ENCODE data around the gene PERM1. TPM values are rescaled to one million over a fixed set of nuclear protein-coding genes. Genes with fewer than 3 reads are reported as not detected.

PERM1 gene
- total RNA-seq, 1 experiment from 2014 or later, result 0.39 TPM

DNA sequence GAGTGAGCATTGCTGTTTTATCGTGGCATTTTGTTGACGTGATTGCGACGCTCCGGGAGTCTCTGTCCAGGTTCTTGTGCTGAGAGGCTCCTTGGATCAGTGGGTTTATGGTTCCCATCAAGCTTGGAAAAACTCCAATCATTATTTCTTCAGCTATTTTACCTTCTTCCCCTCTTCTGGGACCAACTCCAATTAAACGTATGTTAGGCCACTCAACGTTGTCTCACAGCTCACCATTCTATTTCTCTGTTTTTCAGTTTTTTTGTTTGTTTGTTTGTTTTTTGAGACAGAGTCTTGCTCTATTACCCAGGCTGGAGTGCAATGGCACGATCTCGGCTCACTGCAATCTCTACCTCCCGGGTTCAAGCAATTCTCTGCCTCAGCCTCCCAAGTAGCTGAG is 10.0 kb upstream of the PERM1 start:
- ChIA-PET RAD21 (ENCODE audit: low non-redundant PET in 1 of 2, low total read pairs in 2 of 2, uncharacterized antibody in 2 of 2, unreplicated experiment in 2 of 2) (no interaction called here), POLR2A (no interaction called here), CTCF (no interaction called here)
- Histone ChIP-seq H3K36me3 (ENCODE audit: control insufficient read depth in 1 of 2, insufficient read depth in 2 of 2, low read length in 2 of 2) (no peaks in the 10 kb centered on the region), H3K27me3 (ENCODE audit: insufficient read depth, low read length) (no peaks in the 10 kb centered on the region), H4K20me1 (ENCODE audit: insufficient read depth) (no peaks in the 10 kb centered on the region; the same call in 1 of the 2 replicates), H3K27ac (ENCODE audit: low read depth, low read length) (no peak overlapping the region), H3K4me2 (ENCODE audit: low read length) (no peak overlapping the region), H3K79me2 (ENCODE audit: insufficient read depth, low read length) (no peaks in the 10 kb centered on the region), H2AFZ (ENCODE audit: low read depth, low read length, poor library complexity, severe bottlenecking) (no peak overlapping the region), H3K9ac (ENCODE audit: low read length) (no peak overlapping the region), H3K4me3 (replicated peaks in 1 of 2; ENCODE audit: low read depth in 1 of 2, low read length in 2 of 2) (no peak overlapping the region), H3K9me2 (ENCODE audit: insufficient read depth) (no peaks in the 10 kb centered on the region), H3K9me3 (ENCODE audit: control insufficient read depth in 1 of 2, insufficient read depth in 1 of 2, low read depth in 1 of 2, low read length in 2 of 2) (no peaks in the 10 kb centered on the region; a peak in 1 of 4 replicates), H3K4me1 (ENCODE audit: control insufficient read depth in 1 of 2, insufficient read depth in 2 of 2, low read length in 2 of 2) (peaks cover 0 to 5% of the 10 kb centered on the region in 2 experiments; a peak in 2 of 4 replicates)
- BruUV-seq (replicated peaks), result no TSS peak
- ATAC-seq (no peak), DNase-seq (ENCODE audit: low read depth, low spot score) (no peak)
- intact Hi-C loops (cut with micrococcal nuclease), result no loop called here
- TF ChIP-seq REST (IDR thresholded peaks at IDR 0.05; ENCODE audit: low read depth), result no peak
- no peak for TF ChIP-seq ZNF274 (IDR thresholded peaks at IDR 0.05; ENCODE audit: low read depth, low read length)
- TF ChIP-seq, protein P1, sequence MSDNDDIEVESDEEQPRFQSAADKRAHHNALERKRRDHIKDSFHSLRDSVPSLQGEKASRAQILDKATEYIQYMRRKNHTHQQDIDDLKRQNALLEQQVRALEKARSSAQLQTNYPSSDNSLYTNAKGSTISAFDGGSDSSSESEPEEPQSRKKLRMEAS (IDR thresholded peaks at IDR 0.05), result no peak
- TF ChIP-seq, protein P2, sequence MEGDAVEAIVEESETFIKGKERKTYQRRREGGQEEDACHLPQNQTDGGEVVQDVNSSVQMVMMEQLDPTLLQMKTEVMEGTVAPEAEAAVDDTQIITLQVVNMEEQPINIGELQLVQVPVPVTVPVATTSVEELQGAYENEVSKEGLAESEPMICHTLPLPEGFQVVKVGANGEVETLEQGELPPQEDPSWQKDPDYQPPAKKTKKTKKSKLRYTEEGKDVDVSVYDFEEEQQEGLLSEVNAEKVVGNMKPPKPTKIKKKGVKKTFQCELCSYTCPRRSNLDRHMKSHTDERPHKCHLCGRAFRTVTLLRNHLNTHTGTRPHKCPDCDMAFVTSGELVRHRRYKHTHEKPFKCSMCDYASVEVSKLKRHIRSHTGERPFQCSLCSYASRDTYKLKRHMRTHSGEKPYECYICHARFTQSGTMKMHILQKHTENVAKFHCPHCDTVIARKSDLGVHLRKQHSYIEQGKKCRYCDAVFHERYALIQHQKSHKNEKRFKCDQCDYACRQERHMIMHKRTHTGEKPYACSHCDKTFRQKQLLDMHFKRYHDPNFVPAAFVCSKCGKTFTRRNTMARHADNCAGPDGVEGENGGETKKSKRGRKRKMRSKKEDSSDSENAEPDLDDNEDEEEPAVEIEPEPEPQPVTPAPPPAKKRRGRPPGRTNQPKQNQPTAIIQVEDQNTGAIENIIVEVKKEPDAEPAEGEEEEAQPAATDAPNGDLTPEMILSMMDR (IDR thresholded peaks at IDR 0.05 in 2 of 3, conservative IDR thresholded peaks at IDR 0.05 in 1 of 3; ENCODE audit: borderline replicate concordance in 1 of 3, insufficient read depth in 1 of 3, low read depth in 2 of 3, low read length in 2 of 3), result no peak
- no peak for TF ChIP-seq POLR2A (IDR thresholded peaks at IDR 0.05; ENCODE audit: borderline replicate concordance, extremely low read depth, insufficient read depth, insufficient read length)
- no peak for TF ChIP-seq EZH2 (IDR thresholded peaks at IDR 0.05)
- no peak for TF ChIP-seq SIN3A (IDR thresholded peaks at IDR 0.05; ENCODE audit: low read depth)
- TF ChIP-seq ELF1 (IDR thresholded peaks at IDR 0.05; ENCODE audit: borderline replicate concordance, low read depth), result no peak
- no peak for TF ChIP-seq JUND (IDR thresholded peaks at IDR 0.05)
- no peak for TF ChIP-seq EZH2phosphoT487 (IDR thresholded peaks at IDR 0.05; ENCODE audit: borderline replicate concordance)
- TF ChIP-seq, protein P3, sequence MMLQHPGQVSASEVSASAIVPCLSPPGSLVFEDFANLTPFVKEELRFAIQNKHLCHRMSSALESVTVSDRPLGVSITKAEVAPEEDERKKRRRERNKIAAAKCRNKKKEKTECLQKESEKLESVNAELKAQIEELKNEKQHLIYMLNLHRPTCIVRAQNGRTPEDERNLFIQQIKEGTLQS (IDR thresholded peaks at IDR 0.05), result no peak
- TF ChIP-seq FOSL1 (IDR thresholded peaks at IDR 0.05; ENCODE audit: low read depth), result no peak
- no peak for TF ChIP-seq ZBTB33 (IDR thresholded peaks at IDR 0.05; ENCODE audit: extremely low read depth, insufficient replicate concordance, low read length)
- no peak for TF ChIP-seq ZFX (IDR thresholded peaks at IDR 0.05)
- no peak for TF ChIP-seq CEBPB (IDR thresholded peaks at IDR 0.05; ENCODE audit: low read depth)
- no peak for TF ChIP-seq RAD21 (IDR thresholded peaks at IDR 0.05; ENCODE audit: low read depth)
- no peak for TF ChIP-seq CBX3 (IDR thresholded peaks at IDR 0.05; ENCODE audit: low read depth)

All from HCT116 (cell line).